DOHH2 (cell line): ENCODE data around the gene NPLOC4.

Experiments
- H3F3A ChIP-seq: fragments of 200-600 bp; sonication (generic), shearing (Covaris generic); 2 replicates; pipeline ENCODE4 v1.6.0; 2016; ENCODE audit warnings: antibody characterized with exemption, mild to moderate bottlenecking; ENCODE audit not compliant: control insufficient read depth, insufficient read depth
- H3K27ac ChIP-seq: fragments of 200-600 bp; sonication (generic); 2 replicates; pipeline ENCODE4 v1.5.1; 2014; ENCODE audit warnings: low read depth, mild to moderate bottlenecking, low read length, moderate library complexity
- H3K27me3 ChIP-seq: fragments of 200-600 bp; sonication (generic); 2 replicates; pipeline ENCODE4 v1.6.1; 2014; ENCODE audit warnings: mild to moderate bottlenecking, low read length, mixed read lengths; ENCODE audit not compliant: control insufficient read depth
- H3K36me3 ChIP-seq: fragments of 200-600 bp; sonication (generic); 2 replicates; pipeline ENCODE4 v1.6.1; 2014; ENCODE audit warnings: mild to moderate bottlenecking, low read length, moderate library complexity, mixed read lengths; ENCODE audit not compliant: control insufficient read depth
- H3K4me1 ChIP-seq: fragments of 200-600 bp; sonication (generic); 2 replicates; pipeline ENCODE4 v1.6.1; 2014; ENCODE audit warnings: mild to moderate bottlenecking, low read length, mixed read lengths; ENCODE audit not compliant: control insufficient read depth
- H3K4me2 ChIP-seq: fragments of 200-600 bp; sonication (generic); 2 replicates; pipeline ENCODE4 v1.6.0; 2014; ENCODE audit warnings: mild to moderate bottlenecking, low read length, moderate library complexity
- H3K4me3 ChIP-seq: fragments of 200-600 bp; sonication (generic); 2 replicates; pipeline ENCODE4 v1.5.1; 2014; ENCODE audit warnings: mild to moderate bottlenecking, low read length, mixed read lengths
- H3K79me2 ChIP-seq: fragments of 200-600 bp; sonication (generic); 2 replicates; pipeline ENCODE4 v1.6.1; 2014; ENCODE audit warnings: mild to moderate bottlenecking, low read length, mixed read lengths; ENCODE audit not compliant: control insufficient read depth
- H3K9me2 ChIP-seq: fragments of 200-600 bp; sonication (generic); replicated peaks from 2 replicates; pipeline ENCODE4 v1.6.1; 2014; ENCODE audit warnings: mild to moderate bottlenecking, low read length, mixed read lengths; ENCODE audit not compliant: control insufficient read depth
- H3K9me3 ChIP-seq: fragments of 200-600 bp; sonication (generic); 2 replicates; pipeline ENCODE4 v1.6.1; 2014; ENCODE audit warnings: antibody characterized with exemption, low read length, mixed read lengths; ENCODE audit not compliant: control insufficient read depth, insufficient read depth
- H4K20me1 ChIP-seq: fragments of 200-600 bp; sonication (generic); 2 replicates; pipeline ENCODE4 v1.6.0; 2014; ENCODE audit warnings: low read depth, mild to moderate bottlenecking, antibody characterized with exemption, low read length, moderate library complexity; ENCODE audit not compliant: control insufficient read depth, insufficient read depth
- CTCF ChIP-seq: fragments of 200-600 bp; sonication (generic); IDR thresholded peaks from one replicate; pipeline ENCODE4 v1.5.1; 2014; ENCODE audit warnings: antibody characterized with exemption, mild to moderate bottlenecking, low read depth, low read length; ENCODE audit not compliant: poor library complexity, severe bottlenecking
- EZH2phosphoT487 ChIP-seq: fragments of 200-600 bp; sonication (generic); IDR thresholded peaks from 2 replicates; pipeline ENCODE4 v1.6.1; 2017; ENCODE audit warnings: borderline replicate concordance, mild to moderate bottlenecking, antibody characterized with exemption, low read length, moderate library complexity, mixed read lengths

Gene NPLOC4

DNA sequence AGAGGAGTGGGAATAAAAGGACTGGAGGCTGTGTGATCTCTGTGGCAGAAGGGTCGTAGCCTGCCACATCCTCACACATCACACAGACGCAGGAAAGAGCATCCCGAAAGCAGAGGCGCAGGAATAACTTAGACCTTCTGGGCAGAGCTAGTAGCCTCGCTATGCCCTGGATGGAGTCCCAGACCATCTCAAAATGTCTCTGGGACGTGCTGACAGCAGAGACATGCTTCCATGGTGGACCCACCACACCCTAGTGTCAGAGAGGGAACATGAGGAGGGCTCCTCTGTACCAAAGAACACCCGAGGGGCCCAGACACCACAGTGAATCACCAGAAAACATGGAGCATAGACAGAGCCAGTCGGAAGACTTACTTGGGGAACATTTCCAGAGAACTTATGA, 55.2 kb downstream of the NPLOC4 start:
- Histone ChIP-seq H3K36me3 (peaks cover 73% of the 10 kb centered on the region), H4K20me1 (no peaks in the 10 kb centered on the region), H3K27me3 (no peaks in the 10 kb centered on the region), H3F3A (no peaks in the 10 kb centered on the region), H3K4me2 (no peak overlapping the region), H3K4me1 (no peaks in the 10 kb centered on the region), H3K4me3 (no peak overlapping the region), H3K9me2 (no peaks in the 10 kb centered on the region), H3K79me2 (peaks cover 7% of the 10 kb centered on the region), H3K9me3 (no peaks in the 10 kb centered on the region), H3K27ac (no peak overlapping the region)
- TF ChIP-seq CTCF (no peak), EZH2phosphoT487 (no peak)

DNA sequence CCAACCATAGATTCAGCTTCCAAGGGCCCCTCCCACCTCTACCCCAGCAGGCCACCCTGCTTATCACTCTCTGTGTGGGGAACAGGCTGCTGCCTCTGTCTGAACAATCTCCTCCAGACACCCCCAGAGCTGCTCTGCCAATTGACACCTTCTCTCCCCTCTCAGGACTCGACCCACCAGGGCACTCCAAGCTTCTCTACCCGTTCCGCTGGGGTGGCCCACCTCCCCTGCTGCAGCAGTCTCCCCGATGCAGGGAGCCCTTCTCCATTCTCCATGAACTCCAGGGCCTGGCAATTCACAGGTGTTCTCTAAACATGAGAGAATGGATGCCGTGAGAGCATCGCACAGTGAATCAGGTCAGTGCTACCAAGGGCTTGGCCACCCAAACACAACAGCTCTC, 56.4 kb downstream of the NPLOC4 start:
- H3K9me2 ChIP-seq: no peaks in the 10 kb centered on the region
- H3K27ac ChIP-seq: no peak overlapping the region
- H3K27me3 ChIP-seq: no peaks in the 10 kb centered on the region
- no peaks in the 10 kb centered on the region for H4K20me1 ChIP-seq
- peaks cover 7% of the 10 kb centered on the region for H3K79me2 ChIP-seq
- no peaks in the 10 kb centered on the region for H3F3A ChIP-seq
- H3K36me3 ChIP-seq: peaks cover 73% of the 10 kb centered on the region
- H3K9me3 ChIP-seq: no peaks in the 10 kb centered on the region
- no peak overlapping the region for H3K4me3 ChIP-seq
- no peak overlapping the region for H3K4me2 ChIP-seq
- TF ChIP-seq CTCF: no peak
- TF ChIP-seq EZH2phosphoT487: no peak
- no peaks in the 10 kb centered on the region for H3K4me1 ChIP-seq

DNA sequence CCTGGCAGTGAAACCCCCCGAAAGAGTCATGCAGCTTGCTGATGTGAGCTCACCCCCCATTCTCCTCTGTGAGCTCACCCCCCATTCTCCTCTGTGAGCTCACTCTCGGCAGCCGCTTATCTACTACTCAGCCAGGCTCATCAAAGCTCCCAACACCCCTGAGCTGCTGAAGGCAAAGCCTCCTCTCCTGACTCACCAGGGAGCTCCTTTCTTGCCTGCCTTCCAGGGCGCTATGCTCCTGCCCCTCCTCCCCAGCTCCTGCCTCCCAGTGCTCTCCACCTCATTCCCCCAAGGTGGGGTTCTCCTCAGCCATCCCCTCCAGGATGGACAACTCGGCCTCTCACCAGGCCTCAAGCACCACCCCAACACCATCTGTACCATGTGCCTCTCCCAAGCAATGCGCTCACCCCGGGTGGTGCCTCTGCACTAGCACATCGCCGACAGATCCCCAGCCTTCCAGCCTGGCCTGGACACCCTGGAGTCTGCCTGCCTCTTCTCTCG, 57.0 kb downstream of the NPLOC4 start:
- Histone ChIP-seq H3F3A (no peaks in the 10 kb centered on the region), H3K9me3 (no peaks in the 10 kb centered on the region), H3K79me2 (peaks cover 7% of the 10 kb centered on the region), H3K9me2 (no peaks in the 10 kb centered on the region), H3K4me3 (no peak overlapping the region), H3K36me3 (peaks cover 71% of the 10 kb centered on the region), H4K20me1 (no peaks in the 10 kb centered on the region), H3K27me3 (no peaks in the 10 kb centered on the region), H3K4me1 (no peaks in the 10 kb centered on the region), H3K4me2 (no peak overlapping the region), H3K27ac (no peak overlapping the region)
- no peak for TF ChIP-seq CTCF
- TF ChIP-seq EZH2phosphoT487: no peak

DNA sequence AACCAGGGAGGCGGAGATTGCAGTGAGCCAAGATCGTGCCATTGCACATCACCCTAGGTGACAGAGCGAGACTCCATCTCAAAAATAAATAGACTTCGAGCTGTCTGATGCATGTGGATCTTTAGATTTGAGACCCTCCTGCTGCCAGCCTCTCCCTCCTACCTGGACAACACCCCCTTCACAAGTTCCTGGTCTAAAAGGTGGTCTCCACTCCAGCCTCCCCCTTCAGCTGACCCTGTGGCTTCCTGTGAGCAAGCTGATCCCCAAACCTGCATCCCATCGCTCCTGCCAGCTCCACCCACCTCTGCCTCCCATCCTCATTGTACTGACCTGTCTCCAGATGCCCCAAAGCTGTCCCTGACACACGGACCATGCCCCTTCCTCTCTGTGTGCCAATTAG, 57.6 kb downstream of the NPLOC4 start:
- TF ChIP-seq EZH2phosphoT487: no peak
- TF ChIP-seq CTCF: no peak
- no peaks in the 10 kb centered on the region for H3K9me2 ChIP-seq
- no peak overlapping the region for H3K27ac ChIP-seq
- H3K9me3 ChIP-seq: no peaks in the 10 kb centered on the region
- H3K4me2 ChIP-seq: no peak overlapping the region
- H3K4me1 ChIP-seq: no peaks in the 10 kb centered on the region
- no peaks in the 10 kb centered on the region for H3F3A ChIP-seq
- H3K79me2 ChIP-seq: peaks cover 7% of the 10 kb centered on the region
- H3K4me3 ChIP-seq: no peak overlapping the region
- H4K20me1 ChIP-seq: no peaks in the 10 kb centered on the region
- no peaks in the 10 kb centered on the region for H3K27me3 ChIP-seq
- H3K36me3 ChIP-seq: peaks cover 69% of the 10 kb centered on the region
